Stimulated activated CD4-positive, alpha-beta T cell treated with anti-CD3 and anti-CD28 coated beads, Interleukin-4, amount 100 ng/mL, for 1 hour (primary cell): ENCODE results near the gene MAP2K5.
A peak's percentile ranks its signal among the peaks of the same experiment; 100 is the strongest.

Experiments used
- DNase-seq: peaks from one replicate; pipeline ENCODE4 v3.0.0-alpha.2; 2020

MAP2K5 gene

DNA sequence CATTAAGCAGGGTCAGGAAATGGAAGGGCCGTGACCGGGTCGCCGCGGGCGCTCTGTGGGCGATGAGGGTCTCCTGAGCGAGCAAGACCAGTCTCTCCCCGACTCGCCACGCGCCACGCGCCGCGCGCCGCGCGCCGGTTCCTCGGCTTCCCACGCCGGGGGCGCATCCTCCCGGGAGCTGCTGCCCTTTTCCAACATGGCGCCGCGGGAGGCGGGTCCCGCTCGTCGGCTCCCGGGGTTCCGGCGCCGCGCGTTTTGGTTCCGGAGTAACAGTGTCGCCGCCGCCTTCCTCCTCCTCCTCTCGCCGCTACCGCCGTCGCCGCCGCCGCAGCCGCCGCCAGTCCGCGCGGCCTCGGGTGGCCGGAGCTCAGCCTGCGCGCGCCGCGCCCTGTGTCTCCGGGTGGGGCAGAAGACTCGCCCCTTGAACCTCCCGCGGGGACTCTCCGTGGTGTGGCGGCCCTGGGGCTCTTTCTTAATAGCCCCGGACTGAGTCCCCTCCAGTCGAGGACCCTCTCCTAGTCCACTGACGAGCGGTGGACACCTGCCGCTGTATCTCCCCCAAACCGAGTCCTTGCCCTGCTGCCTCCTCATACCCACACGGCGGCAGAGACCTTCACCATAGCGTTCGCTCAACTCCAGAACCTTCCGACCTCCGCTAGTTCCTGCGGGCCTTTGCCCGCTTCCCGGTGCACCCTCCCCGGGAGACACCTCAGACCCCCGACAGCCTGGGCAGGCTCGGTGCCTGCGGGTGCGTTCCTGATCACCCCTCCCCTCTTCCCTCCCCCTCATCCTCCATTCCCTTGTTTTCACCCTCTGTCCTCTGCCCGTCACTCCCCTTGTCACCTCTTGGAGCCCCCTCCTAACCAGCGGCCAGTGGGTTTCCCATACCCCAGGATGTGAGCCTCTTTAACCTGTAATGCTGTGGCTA, at the start of gene MAP2K5:
Gene MAP2K5 (plus strand): TSS at position 284 of the 928 bp plus-strand sequence. CDS start 633 bp downstream, at position 917.
- DNase-seq, result peak; percentile 86

DNA sequence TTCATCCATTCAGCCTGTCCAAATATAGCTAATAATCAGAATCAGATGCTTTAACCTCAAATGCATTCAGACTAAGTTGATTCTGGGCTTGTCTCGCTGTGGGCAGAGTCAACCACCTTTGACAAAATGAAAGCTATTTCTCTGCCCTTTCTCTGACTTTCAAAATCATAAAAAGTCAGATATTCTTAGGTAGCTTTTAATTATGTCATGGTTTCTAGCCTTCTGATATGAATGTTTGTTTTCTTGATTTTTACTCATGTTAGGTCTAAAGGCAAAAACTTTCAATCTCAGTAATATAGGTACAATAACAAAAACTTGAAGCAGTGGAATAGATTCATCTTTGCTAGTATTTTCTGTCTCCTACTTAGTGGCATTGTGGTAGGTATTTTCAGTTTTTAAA, 46.9 kb upstream of the MAP2K5 start:
- no peak for DNase-seq

DNA sequence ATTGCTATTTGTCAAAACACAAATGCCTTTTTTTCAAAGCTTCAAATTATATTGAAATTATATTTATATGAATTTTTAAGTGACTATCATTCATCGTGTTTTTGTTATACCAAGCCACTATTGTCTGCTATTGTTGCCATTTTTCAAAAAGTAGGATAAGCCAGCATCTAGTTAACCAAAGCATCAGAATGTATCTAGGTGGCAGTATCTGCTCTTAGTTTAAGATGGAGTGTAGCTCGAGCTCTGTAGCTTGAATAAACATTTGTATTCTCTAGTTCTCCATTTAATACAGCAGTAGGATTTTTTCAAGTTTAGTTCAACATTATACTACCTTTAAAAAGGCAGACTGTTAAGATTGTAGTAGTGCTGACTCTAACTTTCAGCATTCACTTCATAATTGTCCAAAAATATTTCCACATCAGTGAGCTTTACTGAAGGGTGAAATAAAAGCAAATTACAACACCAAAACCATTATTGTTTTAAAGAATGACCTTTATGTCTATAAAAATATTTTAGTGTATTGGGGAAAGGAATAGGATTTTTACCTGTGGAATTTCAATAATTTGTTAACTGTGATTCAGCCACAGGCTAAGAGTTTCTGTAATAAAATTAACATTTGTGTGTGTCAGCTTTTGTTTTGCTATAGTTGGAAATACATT, 41.2 kb upstream of the MAP2K5 start:
- no peak for DNase-seq

DNA sequence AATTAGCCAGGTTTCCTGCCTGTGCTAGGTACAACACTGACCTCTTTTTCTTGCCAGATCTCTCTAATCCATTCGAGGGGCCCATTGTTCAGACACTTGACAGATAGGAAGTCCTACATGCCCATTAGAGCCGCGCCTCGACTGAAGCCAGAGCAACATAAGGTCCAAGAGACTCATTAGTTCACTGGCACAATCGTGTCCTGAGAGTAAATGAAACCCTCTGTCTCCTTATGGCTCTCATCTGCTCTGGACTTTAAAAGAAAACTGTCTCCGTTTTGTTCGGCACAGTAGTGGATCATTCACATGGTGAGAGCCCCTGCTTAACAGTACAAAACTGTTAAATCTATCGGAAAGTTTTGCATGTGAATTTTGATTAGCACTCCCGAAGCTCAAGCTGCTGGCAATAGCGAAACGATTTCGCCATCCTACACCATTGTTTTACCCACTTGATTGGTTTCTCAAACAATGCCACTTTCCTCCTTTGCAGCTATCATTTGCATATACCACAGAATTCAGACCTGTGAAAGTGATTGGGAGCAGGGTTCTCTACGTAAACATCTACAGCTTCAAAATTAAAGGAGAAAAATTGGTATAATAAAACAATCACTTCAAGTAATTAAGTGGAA, 40.6 kb upstream of the MAP2K5 start:
- no peak for DNase-seq

DNA sequence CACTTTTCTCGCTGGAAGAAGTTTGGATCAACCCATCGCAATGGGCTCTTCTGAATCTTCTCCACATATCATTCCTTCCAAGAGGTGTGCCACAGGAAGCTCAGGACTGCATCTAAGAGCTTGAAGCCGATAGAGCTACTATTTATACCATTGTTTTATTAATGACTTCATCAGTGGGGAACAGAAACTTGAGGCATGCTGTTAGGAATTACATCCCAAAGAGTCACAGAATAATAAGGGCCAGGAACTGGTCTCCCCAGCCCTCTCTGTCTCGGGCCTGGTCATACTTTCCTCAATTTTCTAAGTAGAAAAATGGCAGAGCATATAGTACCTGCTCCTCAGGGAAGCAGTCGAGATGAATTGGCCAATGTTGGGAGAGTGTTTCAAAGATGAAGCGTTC, 38.4 kb upstream of the MAP2K5 start:
- DNase-seq, result no peak

DNA sequence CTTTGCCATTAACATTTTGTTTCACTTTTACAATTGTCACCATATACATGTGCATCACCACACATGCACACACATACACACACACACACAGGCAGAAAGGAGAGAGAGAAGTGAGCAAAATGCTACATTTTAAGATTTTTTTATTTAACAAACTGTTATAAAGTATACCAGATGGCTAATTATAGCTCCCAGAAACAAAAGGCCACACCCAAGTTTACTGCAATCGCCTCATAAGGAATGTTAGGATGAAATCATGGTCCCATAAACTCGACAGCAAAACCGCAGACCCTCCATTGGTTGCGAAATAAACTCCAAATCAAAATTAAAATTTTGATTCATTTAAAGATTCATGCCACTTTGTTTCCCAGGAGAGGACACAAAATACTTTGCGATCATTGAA, 37.7 kb upstream of the MAP2K5 start:
- no peak for DNase-seq

DNA sequence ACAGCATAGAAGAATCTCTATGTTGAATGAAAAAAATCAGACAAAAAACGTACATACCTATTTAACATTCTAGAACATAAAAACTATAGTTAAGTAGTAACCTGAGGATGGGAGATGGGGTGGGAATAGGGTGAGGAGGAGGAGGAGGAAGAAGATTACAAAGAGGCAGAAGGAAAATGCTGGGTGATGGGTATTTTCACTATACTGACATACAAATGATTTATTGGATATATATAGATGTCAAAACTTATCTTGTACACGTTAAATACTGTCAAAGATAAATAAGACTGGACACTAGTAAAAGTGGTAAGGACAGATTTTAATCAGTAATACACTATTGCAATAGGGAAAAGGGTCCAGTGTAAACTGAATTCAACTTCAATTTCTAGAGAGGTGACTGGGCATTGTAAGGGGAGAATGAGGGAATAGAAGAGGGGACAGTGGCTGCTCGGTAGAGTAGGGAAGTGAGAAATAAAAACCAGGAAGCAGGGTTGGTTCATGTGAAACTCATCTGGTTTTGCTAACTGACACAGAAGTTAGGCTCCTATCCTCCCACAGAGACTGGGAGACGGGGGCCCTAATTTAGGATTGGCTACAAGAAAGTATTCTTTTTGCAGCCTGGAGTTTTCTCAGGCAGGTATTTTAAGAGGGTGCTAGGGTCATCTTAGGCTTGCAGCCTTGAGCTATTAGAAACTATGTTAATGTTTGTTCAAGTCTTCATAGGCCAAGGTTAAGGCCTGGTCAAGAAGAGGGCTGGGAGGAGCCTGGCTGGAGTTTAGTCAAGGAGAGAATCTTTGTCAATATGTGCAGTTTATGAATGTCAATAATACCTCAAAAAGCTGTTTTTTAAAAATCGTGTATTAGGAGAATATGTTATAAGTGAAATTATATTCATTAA, 36.6 kb upstream of the MAP2K5 start:
- DNase-seq, result no peak

DNA sequence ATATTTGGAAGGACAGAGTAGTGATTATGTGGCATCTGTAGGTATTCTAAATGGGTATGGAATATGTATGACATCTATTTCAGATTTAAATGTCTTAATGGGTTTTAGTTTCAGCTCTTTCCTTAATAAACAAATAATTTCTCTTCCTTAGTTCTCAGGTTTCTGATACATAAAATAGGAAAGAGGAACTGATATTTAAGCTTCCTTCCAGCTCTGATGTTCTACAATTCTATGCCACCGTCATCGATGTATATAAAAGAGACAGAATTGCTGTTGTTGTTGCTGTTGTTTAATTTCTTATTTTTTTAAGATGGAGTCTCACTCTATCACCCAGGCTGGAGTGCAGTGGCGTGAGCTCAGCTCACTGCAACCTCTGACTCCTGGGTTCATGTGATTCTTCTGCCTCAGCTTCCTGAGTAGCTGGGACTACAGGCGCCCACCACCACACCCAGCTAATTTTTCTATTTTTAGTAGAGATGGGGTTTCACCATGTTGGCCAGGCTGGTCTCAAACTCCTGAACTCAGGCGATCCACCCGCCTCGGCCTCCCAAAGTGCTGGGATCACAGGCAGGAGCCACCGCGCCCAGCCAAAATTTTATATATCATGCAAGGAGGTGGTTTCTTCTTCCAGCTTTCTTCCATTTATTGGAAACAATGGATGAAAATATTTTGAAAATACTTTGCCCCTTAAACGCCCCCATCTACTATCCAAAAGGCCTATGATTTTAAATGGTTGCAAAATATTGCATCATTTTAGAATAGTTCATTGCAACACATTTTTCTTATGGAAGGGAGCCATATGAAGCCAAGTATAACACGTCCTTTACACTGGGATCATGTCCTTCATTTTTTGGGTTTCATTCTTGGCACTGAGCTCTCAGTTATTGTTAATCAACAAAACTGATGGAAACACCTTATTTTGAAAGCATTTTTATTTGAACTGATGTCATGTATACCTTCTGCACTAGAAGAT, 35.4 kb upstream of the MAP2K5 start:
- no peak for DNase-seq

DNA sequence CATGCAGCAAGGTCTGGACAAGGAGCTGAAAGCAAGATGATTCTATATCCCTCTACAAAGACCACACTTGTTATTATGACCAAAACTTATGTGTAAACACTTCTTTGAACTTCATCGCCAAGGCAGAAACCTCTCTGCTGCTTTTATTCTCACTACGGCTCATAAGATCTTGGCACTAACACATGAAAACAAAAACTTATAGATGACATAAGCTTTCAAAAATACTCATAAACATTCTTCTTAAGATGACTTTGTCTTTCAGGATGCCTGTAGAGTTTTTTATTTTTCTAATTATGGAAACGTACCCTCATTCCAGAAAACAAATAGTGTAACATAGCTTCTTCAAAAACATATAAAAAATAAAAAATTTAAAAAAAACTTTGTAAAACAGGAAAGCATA, 34.1 kb upstream of the MAP2K5 start:
- no peak for DNase-seq

DNA sequence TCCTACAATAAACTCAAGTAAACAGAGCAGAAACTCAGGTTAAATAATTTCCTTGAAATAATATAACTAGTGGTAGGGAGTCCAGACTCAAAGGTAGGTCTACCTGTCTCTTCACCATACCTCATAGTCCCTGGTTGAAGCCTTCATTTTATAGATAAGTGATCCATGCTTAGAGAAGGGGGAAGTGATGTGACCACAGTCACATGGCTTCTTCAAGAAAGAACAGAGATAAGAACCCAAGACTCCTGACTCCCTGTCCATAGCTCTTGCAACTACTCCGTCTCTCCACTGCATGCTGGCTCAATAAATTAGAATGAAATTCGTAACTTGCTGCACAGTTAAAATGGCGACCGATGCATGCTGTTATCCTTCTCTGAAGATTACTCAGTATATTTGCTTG, 32.6 kb upstream of the MAP2K5 start:
- no peak for DNase-seq

DNA sequence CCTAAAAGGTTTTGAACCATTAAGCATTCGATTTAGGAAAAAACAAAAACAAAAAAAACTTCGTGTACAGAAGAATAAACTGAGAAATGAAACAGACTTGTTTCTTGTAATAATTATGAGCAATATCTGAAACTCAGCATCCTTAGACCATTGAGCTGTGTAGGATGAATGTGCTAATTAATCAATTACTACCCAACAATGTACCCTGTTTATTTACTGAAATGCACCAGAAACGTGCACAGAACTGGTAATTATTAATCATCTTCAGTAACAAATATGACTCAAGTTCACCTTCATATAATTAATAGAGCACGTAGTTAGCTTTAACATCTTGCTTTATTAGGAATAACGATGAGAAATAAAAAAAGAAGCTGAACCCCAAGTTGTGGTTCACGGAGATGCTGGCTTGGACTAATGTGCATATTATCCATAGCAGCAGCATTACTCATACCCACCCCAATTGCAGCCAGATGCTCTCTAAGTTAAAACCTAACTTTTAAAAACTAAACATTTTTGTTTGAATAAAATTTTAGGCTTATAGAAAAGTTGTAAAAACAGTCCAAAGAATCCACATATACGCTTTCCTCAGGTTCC, 31.8 kb upstream of the MAP2K5 start:
- no peak for DNase-seq

DNA sequence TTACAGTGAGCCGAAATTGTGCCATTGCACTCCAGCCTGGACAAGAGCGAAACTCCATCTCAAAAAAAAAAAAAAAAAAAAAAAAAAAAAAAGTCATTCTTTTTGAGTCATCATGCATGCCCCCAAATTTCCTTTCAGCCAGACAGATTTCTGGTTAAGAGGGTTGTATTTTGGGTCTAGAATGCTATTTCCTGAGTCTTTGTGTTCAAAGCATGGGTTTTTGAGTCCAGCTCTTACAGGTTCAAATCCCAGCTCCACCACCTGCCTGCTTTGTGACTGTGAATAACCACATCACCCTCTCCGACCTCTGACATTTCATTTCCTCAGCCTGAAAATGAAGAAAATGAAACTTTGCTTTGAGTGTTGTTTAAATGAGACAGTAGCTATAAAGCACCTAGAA, 30.9 kb upstream of the MAP2K5 start:
- no peak for DNase-seq

DNA sequence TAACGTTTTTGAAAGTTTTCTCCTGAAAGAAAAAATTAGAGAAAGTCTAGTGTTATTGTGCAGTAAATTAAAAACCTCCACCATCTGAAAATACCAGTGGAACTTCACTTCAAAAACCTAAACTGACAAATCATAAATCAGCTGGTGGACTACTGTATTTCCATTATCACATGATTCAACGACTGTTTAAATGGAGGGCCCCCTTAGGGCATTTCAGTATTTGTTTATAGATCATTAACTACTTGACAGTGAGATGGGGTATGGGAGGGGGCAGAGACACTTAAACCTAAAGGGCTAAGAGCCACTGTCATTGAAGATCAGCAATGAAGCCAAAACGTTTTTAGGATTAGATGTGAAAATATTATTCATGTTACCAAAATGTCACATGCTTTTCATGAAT, 30.4 kb upstream of the MAP2K5 start:
- DNase-seq, result no peak

DNA sequence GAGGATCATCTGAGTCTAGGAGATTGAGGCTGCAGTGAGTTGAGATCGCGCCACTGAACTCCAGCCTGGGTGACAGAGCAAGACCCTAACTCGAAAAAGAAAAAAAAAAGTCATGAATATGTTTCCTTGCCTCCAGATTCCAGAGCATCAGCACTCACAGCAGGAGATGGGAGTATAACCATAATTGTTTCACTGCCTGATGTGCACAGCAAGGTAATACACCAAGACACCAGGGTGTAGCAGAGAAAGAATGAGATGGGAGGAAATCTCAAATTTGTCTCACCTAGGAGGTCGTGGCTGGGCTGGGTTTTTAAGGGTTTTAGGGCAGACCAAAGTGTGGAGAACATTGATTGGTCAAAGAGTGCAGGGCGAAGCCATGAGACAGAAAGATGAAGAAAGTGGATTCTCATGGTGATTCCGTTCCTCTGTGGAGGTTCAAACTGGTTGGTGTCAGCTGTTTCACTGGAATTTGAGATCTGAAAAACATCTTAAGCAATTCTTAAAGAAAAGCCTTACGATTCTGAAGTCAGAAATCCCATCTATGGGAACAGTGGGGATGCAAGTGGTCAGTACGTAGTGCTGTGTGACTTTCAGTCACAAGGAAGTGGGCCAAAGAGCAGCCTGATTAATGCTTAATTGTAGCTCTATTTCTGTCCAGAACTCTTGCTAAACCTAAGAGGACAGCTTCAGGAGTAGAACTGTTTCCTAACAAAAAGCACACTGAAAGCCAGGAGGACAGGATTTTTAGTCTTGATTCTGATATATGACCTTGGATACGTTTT, 29.4 kb upstream of the MAP2K5 start:
- no peak for DNase-seq

DNA sequence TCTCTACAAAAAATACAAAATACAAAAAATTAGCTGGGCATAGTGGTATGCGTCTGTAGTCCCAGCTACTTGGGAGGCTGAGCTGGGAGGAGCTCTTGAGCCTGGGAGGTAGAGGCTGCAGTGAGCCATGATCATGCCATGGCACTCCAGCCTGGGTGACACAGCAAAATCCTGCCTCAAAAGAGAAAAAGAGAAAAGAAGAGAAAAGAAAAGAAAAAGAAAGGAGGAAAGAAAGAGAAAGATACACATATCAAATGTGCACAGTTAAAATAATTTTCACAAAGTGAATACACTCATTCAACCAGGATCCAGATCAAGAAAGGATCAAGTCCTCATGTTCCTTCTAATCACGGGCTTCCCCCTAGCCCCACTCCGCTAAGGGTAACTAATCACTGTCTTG, 27.4 kb upstream of the MAP2K5 start:
- no peak for DNase-seq

DNA sequence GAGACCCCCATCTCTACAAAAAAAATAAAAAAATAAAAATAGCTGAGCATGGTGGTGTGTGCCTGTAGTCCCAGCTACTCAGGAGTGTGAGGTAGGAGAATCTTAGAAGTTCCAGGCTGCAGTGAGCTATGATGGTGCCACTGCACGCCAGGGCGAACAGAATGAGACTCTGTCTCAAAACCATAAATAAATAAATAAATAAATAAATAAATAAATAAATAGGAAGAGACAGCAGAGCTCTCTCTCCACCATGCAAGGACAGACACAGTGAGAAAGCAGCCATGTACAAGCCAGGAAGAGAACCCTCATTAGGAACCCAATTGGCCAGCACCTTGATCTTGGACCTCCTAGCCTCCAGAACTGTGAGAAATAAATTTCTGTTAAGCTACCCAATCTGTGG, 26.9 kb upstream of the MAP2K5 start:
- DNase-seq, result no peak

DNA sequence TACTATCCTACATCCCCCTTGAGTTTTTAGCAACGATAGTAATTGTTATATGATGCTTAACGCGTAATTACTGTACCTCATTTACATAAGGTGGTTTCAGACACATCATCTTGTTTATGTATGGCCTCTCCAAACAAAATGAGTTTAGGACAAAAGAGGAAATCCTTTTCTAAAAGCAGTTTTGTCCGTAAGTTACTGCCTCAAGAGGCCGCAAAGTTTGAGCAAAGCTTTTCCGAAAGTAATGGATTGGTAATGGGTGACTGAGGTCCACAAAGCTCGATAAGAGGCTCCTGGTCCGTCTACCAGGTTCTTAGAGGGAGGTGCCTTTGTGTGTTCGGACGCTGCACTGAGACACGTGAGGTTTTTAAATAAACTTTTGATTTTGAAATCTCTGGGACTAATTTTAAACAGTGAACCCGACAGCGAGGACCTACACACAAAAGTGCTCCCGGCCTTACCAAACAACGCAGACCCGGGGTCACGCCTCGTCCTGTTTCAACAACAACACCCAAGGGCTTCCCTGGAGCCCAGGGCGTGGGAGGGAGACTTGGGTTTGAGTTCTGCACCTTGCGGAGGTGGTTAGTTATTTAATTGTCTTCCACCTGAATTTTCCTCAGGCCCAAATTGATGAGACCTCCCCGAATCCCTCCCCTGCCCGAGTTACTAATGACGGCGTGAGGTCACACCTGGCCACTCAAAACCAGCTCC, 22.0 kb upstream of the MAP2K5 start:
- no peak for DNase-seq

DNA sequence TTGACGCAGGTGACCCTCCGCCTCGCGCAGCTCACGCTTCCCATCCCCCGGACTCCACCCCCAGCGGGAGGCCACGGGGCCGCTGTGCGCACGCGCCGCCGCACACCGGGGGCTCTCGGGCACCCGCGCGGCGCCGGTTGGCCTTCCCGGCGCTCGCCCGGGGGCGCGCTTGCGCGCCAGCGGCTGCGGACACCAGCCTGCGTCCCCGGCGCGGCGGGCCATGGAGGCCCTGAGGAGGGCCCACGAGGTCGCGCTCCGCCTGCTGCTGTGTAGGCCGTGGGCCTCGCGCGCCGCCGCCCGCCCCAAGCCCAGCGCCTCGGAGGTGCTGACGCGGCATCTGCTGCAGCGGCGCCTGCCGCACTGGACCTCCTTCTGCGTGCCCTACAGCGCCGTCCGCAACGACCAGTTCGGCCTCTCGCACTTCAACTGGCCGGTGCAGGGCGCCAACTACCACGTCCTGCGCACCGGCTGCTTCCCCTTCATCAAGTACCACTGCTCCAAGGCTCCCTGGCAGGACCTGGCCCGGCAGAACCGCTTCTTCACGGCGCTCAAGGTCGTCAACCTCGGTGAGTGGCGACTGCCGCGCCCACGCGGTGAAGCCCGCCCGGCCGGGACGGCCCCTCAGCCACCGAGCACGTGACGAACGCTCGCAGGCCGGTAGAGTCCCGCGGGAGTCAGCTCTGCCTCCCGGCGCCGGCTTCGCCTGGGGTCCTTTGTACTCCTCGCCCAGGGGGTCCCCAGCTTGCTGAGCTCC, 21.3 kb upstream of the MAP2K5 start, which contains the start of gene C15orf61:
Gene C15orf61 (plus strand): TSS at position 103 of the 754 bp plus-strand sequence. CDS start 118 bp downstream, at position 221.
- DNase-seq, result peak; percentile 85
